MCF 10A (cell line): ENCODE results near the gene SPHKAP. TPM values are rescaled to one million over a fixed set of nuclear protein-coding genes. Genes with fewer than 3 reads are reported as not detected.

Source experiments
- BruUV-seq: library from RNA; stranded (reverse); fragments of 400-500 nt; replicated peaks from 2 replicates; lab custom pipeline; 2021; lab: Mats Ljungman, UMichigan
- CTCF ChIA-PET: fragments of 300-600 bp; sonication (Branson Sonifier 250); formaldehyde crosslinking; extraction: SDS; loops from one replicate; lab custom pipeline; 2021; ENCODE audit warnings: antibody characterized with exemption, inconsistent platforms; lab: Yijun Ruan, JAX
- POLR2A ChIA-PET: fragments of 300-600, 350-650 bp; sonication (Branson Sonifier 250); formaldehyde crosslinking; extraction: SDS; loops from one replicate; lab custom pipeline; 2020; ENCODE audit warnings: antibody characterized with exemption, inconsistent platforms; lab: Yijun Ruan, JAX
- DNase-seq: peaks from one replicate; pipeline ENCODE4 v3.0.0-alpha.2; 2018; ENCODE audit not compliant: unreplicated experiment
- H3K27ac Mint-ChIP-seq: one replicate; pipeline ENCODE4 v1.8.0; 2022; ENCODE audit warnings: mild to moderate bottlenecking, low read depth, mixed read lengths; ENCODE audit not compliant: unreplicated experiment
- H3K27me3 Mint-ChIP-seq: one replicate; pipeline ENCODE4 v1.8.0; 2022; ENCODE audit warnings: mixed read lengths; ENCODE audit not compliant: insufficient read depth, unreplicated experiment
- H3K36me3 Mint-ChIP-seq: one replicate; pipeline ENCODE4 v1.8.0; 2022; ENCODE audit warnings: mild to moderate bottlenecking, moderate library complexity, mixed read lengths; ENCODE audit not compliant: insufficient read depth, unreplicated experiment
- H3K4me1 Mint-ChIP-seq: one replicate; pipeline ENCODE4 v1.8.0; 2022; ENCODE audit warnings: mixed read lengths; ENCODE audit not compliant: insufficient read depth, unreplicated experiment
- H3K4me3 Mint-ChIP-seq: one replicate; pipeline ENCODE4 v1.8.0; 2022; ENCODE audit warnings: mild to moderate bottlenecking, moderate library complexity, mixed read lengths; ENCODE audit not compliant: unreplicated experiment
- H3K9me3 Mint-ChIP-seq: one replicate; pipeline ENCODE4 v1.8.0; 2022; ENCODE audit warnings: mixed read lengths; ENCODE audit not compliant: unreplicated experiment
- intact Hi-C: fragments of 100-400 bp; cut with micrococcal nuclease; formaldehyde crosslinking; loops from 2 replicates; pipeline ENCODE4 v1.14.1; 2022
- total RNA-seq: library from RNA; stranded (reverse); gene quantifications from 2 replicates; pipeline ENCODE4 v1.2.3, GENCODE V29; 2022
- TF ChIP-seq, protein P1 (sequence below): fragments of 200-600 bp; IDR thresholded peaks from one replicate; pipeline ENCODE4 v1.8.0; 2022; ENCODE audit warnings: antibody characterized with exemption, mild to moderate bottlenecking; ENCODE audit not compliant: unreplicated experiment

SPHKAP gene
- total RNA-seq, 1 experiment from 2014 or later, result not detected

GRCh38 chr2:227996366-227996765 is 185.1 kb downstream of the SPHKAP start:
- DNase-seq, result no peak
- Mint-ChIP-seq H3K9me3 (no peaks in the 10 kb centered on the region), H3K4me1 (no peaks in the 10 kb centered on the region), H3K27me3 (no peaks in the 10 kb centered on the region), H3K27ac (no peak overlapping the region), H3K4me3 (no peak overlapping the region), H3K36me3 (no peaks in the 10 kb centered on the region)
- ChIA-PET POLR2A (interaction anchor here (1.1 kb wide), 1 partner anchor 11 kb away, joined by 3 read pairs; no protein-coding TSS in a partner anchor), CTCF (interaction anchor here (0.6 kb wide), 1 partner anchor 14 kb away, joined by 3 read pairs; no protein-coding TSS in a partner anchor)
- intact Hi-C loops, result no loop called here
- no TSS peak for BruUV-seq
- TF ChIP-seq, protein P1, sequence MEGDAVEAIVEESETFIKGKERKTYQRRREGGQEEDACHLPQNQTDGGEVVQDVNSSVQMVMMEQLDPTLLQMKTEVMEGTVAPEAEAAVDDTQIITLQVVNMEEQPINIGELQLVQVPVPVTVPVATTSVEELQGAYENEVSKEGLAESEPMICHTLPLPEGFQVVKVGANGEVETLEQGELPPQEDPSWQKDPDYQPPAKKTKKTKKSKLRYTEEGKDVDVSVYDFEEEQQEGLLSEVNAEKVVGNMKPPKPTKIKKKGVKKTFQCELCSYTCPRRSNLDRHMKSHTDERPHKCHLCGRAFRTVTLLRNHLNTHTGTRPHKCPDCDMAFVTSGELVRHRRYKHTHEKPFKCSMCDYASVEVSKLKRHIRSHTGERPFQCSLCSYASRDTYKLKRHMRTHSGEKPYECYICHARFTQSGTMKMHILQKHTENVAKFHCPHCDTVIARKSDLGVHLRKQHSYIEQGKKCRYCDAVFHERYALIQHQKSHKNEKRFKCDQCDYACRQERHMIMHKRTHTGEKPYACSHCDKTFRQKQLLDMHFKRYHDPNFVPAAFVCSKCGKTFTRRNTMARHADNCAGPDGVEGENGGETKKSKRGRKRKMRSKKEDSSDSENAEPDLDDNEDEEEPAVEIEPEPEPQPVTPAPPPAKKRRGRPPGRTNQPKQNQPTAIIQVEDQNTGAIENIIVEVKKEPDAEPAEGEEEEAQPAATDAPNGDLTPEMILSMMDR, result no peak

DNA sequence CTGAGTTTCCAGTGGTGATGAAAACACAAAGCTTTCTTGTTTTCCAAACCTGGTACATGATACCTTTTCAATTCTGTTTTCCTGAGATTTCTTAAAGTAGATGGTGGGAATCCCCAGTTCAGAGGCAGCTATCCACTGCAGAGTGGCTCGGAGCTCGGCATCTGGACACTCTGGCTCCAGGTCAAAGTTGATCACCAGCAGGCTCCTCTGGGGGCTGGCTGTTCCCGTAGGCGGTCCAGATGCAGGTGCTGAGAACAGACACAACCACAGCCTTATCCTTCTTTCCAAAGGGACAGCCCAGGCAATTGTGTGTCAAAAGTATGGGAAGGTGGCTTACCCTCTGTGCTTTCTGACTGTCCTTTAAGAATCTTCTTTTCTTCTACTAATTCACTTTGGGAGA is 190.6 kb downstream of the SPHKAP start:
- ChIA-PET POLR2A (no interaction called here), CTCF (interaction anchor here (0.8 to 1.0 kb wide), 2 partner anchors 48 to 51 kb away, joined by 3 read pairs; no protein-coding TSS in a partner anchor)
- TF ChIP-seq, protein P1, result no peak
- Mint-ChIP-seq H3K9me3 (no peaks in the 10 kb centered on the region), H3K27me3 (peaks cover 24% of the 10 kb centered on the region), H3K4me1 (no peaks in the 10 kb centered on the region), H3K36me3 (no peaks in the 10 kb centered on the region), H3K4me3 (no peak overlapping the region), H3K27ac (no peak overlapping the region)
- DNase-seq, result no peak
- no TSS peak for BruUV-seq
- intact Hi-C loops, result no loop called here

GRCh38 chr2:227973241-227973640 is 208.2 kb downstream of the SPHKAP start:
- H3K27ac Mint-ChIP-seq, result no peak overlapping the region
- DNase-seq, result no peak
- POLR2A ChIA-PET, result interaction anchor here (0.6 kb wide), 1 partner anchor 33 kb away, joined by 3 read pairs; no protein-coding TSS in a partner anchor
- H3K4me1 Mint-ChIP-seq, result no peaks in the 10 kb centered on the region
- TF ChIP-seq, protein P1, result no peak
- no TSS peak for BruUV-seq
- peaks cover 30% of the 10 kb centered on the region for H3K27me3 Mint-ChIP-seq
- peaks cover 6% of the 10 kb centered on the region for H3K36me3 Mint-ChIP-seq
- CTCF ChIA-PET, result no interaction called here
- no peaks in the 10 kb centered on the region for H3K9me3 Mint-ChIP-seq
- intact Hi-C loops, result no loop called here
- H3K4me3 Mint-ChIP-seq, result no peak overlapping the region

DNA sequence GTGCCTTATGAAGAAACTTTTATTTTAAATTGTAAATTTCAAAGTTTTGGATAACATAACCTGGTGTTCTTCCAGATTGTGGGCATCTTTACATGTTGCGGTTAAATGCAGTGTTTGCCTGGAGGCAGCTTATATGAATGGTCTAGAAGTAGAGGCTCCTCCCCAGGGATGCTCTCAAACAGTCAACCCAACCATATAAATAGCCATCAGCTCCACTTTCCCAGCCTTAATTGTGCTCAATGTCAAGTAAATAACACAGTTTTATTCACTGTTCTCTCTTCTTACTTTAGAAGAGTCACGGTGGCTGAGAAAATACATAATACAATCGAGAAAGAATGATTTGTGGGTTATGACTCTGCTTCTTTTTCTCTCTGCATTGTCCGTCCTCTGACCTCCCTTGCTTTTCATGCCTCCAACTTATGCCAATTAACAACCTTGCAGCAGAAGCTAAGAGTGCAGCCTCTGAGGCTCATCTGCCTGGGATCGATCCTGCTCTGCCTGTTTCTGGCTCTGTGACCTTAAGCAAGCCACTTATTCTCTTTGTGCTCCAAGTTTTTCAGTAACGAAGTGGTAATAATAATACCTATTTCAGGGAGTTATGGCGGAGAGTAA is 209.8 kb downstream of the SPHKAP start:
- no TSS peak for BruUV-seq
- Mint-ChIP-seq H3K4me1 (no peaks in the 10 kb centered on the region), H3K4me3 (no peak overlapping the region), H3K36me3 (peaks cover 6% of the 10 kb centered on the region), H3K9me3 (no peaks in the 10 kb centered on the region), H3K27ac (no peak overlapping the region), H3K27me3 (peaks cover 45% of the 10 kb centered on the region)
- CTCF ChIA-PET, result no interaction called here
- intact Hi-C loops, result no loop called here
- DNase-seq, result no peak
- POLR2A ChIA-PET, result interaction anchor here (0.5 kb wide), 1 partner anchor 523 kb away, joined by 3 read pairs; no protein-coding TSS in a partner anchor
- TF ChIP-seq, protein P1, result no peak
